NCI-H748 treated with DMSO at 0.1 percent for 48 hours (cell line): Measurements from ENCODE around the gene POF1B.

Experiments
- DNase-seq: peaks from one replicate; lab custom pipeline; 2025; lab: John Stamatoyannopoulos, UW

The POF1B gene

DNA sequence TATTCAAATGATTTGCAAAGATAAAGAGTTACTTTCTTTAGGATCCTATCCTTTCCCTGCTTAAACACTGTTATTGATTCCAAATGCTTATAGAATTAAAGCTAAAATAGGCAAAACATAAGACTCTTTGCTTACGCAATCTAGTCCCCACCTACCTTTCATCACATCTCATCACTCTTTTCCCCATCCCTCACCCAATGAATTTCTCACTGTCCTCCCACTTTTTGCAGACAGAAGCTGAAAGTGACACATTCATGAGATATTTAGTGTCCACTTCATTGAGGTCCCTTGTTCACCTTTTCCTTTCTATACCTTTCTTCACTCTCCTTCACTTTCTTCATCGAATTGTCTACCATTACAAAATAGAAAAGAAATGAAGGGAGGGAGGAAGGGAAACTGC is 136.3 kb downstream of the POF1B start:
- DNase-seq, result no peak
